HG03521 (cell line): ENCODE measurements around the gene FKBP1A.
"Not testable (repeated sequence)": the region's sequence is repeated elsewhere in the genome, so short reads cannot be mapped to it uniquely, and the experiment has no call there.

Experiments
- ATAC-seq: cut with Tn5 transposase; IDR thresholded peaks from one replicate; pipeline ENCODE4 v1.9.1; 2021; ENCODE audit warnings: mild to moderate bottlenecking, moderate library complexity; ENCODE audit not compliant: unreplicated experiment

Gene FKBP1A

DNA sequence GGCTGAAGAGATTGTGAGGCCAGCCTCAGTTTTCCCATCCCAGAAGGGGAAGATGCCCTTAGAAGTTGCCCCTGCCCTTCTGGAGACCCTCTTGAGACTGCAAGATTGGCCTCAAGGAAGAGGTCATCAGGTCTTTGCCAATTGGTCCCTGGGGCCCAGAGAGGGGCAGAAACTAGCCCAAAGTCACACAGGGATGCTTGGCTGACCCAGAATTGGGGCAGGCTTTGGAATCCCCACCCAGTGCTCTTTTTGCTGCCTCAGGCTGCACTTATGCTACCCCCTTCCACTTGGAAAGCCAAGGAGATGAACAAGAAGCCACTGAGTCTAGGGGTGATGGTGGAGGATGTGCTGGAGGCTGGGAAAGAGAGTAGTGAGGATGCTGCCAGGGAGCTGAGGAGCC, 24.9 kb upstream of the FKBP1A start:
- ATAC-seq, result no peak

DNA sequence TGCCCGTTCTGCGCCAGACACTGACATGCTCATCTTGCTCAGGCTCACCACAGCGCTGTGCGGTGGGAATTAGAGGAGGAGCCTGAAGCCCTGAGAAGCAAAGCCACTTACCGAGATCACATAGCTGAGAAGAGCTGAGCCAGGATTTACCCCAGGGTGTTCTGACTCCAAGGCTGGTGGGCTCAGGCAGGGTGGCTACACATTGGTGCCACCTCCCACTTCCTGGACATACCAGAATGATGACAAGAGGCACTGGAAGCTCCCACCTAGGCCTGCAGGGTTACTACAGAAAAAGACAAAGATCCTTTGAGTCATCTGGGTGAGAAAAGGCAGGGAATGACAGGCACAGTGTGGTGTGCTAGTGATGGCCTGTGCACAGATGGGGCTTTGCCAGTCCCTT, 24.4 kb upstream of the FKBP1A start:
- ATAC-seq, result no peak

DNA sequence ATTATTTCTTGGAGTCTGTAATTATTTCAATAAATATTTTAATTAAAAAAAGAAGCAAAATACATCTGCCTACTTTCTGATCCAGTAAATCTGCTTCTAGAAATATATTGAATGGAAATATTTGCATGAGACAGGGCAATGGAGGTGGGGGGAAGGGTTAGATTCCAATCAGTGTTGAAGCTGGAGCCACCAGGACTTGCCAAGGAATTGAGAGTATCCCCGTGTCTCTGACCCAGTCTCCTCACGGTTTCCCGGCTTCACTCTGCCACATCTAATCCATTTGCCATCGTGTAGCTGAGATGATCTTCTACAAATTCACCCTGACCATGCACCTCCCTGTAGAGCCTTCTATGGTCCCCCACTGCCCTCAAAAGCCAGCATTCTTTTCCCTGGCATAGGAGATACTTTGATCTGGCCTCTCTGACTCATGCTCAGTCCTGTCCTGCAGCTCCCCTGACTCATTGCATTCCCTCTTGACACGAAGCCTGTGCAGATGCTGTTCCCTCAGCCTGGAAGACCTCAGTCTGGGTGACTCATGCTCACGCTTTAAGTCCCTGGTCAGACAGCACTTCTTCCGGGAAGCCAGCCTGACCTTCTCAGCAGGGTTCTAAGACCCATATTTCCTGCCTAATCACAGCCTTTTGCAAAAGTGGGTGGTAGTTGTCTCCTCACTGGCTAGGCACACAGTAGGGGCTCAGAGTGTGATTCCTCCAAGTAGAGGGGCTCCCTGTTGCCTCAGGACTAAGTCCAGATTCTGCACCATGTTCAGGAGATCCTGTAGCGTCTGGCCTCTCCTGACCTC, 23.0 kb upstream of the FKBP1A start:
- ATAC-seq, result no peak

DNA sequence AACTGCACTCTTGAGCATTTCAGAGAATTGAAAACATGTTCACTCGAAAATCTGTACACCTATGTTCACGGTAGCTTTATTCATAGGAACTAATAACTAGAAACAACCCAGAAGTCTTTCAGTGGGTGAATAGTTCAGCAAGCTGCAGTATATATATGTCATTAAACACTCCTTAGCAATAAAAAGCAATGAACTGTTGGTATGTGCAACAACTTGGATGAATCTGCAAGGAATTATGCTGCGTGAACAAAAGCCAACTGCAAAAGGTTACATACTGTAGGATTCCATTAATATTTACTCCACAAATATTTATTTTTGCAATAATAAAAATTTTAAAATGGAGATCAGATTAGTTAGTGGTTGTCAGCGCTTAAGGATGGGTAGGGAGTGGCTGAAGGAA, 22.1 kb upstream of the FKBP1A start:
- no peak for ATAC-seq

DNA sequence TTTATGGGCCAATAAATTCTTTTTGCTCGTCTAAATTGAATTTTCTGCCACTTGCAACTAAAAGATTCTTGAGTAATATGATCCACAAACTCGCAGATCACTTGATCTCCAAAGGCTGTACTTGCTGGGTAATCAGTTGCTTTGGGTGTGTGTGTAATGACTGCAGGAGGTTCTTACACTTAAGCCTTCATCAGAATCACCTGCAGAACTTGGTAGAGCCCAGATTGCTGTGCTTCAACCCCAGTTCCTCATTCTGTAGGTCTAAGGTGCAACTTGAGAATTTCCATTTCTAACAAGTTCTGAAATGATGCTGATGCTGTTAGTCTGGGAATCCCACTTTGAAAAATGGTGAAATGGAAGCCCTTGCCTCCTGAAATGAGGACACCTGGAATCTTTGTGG, 12.9 kb upstream of the FKBP1A start:
- ATAC-seq, result no peak

DNA sequence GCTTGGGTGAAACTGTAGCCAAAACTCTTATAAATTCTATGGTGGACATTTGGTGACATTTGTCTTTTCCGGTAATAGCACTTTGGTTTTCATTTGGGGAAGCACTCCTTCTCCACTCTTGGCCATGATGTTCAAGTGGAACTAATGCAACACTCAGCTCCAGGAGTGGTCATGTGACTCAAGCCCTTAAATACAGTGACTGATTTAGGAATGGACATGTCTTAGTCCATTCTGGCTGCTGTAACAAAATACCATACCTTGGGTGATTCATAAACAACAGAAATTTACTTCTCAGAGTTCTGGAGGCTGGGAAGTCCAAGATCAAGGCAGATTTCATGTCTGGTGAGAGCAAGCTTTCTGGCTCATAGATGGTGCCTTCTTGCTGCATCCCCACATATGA, 10.8 kb upstream of the FKBP1A start:
- no peak for ATAC-seq

DNA sequence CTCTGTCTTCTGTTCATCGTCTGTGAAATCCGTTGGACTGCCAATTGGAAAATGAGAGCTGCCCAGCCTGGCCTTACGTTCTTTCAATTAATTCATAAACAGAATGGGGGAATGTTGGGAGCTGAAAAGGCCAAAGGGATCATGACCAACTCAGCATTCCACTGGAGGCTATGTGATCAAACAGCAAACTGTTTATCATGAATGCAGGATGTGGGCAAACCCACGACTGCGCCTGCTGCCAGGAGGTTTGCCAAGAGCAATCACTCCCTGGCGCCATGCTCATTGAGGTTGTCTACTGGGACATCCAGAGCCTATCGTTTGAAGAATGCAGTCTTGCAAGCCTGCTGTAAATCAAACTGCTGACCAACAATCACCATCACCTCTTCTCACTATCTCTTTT, 9.3 kb upstream of the FKBP1A start:
- ATAC-seq, result no peak

DNA sequence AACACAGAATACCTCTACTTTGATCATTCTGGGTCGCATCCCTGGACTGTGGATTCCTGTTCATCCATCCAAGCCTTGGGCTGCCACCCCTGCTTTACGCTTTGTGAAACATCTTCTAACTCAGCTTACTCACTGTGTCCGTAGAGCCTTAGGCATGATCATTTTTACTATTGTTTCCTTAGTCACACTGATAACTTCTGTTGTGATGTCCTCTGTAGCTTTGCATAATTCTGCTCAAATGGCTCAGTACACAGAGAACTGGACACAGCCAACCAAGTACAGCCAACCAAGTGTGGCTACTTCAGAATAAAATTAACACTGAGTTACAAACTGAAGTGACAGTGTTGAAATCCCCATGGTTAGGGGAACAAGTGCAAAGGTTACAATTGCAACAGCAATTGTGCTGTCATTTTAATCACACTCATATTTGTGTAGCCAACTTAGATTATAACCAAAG, 8.6 kb upstream of the FKBP1A start:
- ATAC-seq, result no peak

DNA sequence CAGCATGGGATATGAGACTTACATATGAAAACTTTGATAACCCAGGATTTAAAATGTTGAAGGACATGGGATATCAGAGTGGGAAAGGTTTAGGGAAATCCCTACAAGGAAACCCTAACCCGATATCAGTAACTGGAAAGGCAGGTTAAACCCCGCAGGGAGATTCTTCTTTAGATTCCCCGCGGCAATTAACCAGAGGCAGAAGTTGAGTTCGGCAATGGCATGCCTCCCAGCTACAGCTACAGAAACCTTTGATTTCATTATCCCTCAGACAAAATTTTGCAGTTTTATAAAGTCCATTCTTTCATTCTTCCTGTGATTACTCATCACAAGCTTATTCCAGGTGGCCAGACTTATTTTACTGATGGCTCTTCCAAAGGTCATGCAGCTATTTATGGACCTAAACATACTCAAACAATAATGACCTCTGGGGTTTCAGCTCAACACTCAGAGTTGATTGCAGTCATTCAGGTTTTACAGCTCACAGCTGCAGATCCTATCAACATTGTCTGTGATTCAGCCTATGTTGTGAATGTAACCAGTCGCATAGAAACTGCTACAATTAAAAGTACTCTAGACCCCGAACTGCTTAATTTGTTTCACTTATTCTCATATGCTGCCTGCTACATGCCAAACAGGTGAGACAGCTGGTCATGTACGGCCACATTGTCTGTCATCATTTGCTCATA, 7.0 kb upstream of the FKBP1A start:
- not testable (repeated sequence) for ATAC-seq

DNA sequence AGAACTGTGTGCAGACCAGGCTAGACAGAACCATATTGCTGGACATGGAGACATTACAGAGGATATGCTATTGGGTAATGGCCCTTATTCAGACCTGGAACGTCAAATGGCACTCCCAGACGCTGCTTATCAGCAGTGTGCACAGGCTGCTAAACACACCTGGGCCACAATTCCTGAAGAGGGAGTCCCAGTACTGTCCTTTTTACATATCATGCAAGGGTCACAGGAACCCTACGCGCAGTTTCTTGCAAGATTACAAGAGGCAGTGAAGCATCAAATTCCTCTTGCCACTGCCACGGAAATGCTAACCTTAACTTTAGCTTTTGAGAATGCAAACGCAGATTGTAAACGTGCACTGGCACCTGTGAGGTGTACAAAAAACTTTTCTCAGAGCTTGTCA, 5.3 kb upstream of the FKBP1A start:
- ATAC-seq, result not testable (repeated sequence)

DNA sequence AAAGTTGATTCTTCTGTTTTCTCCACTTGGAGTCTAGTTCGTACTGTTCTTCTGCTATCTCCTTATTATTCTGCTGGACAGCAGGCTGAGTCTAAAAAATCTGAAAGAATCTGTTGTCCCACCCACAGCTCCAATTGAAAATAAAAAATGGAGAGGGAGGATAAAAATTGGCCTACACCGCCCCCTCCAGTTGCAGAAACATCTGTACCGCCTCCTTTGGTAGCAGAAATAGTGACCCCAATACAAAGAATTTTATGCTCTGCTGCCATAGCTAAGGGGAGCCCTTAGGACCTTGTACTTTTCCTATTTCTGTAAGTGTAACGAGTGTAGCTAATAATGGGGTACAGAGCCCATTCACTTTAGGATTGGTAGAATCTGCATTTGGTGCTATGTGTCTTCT, 4.9 kb upstream of the FKBP1A start:
- no peak for ATAC-seq

DNA sequence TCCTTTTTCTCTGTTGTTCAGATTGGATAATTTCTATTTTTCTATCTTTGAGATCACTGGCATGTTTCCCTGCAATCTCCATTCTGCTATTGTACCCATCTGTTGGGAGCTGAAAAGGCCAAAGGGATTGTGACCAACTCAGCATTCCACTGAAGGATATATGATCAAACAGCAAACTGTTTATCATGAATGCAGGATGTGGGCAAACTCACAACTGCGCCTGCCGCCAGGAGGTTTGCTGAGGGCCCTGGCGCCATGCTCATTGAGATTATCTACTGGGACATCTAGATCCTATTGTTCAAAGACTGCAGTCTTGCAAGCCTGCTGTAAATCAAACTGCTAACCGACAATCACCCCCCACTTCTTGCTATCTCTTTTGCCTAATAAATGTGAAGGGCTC, 3.8 kb upstream of the FKBP1A start:
- ATAC-seq, result no peak

DNA sequence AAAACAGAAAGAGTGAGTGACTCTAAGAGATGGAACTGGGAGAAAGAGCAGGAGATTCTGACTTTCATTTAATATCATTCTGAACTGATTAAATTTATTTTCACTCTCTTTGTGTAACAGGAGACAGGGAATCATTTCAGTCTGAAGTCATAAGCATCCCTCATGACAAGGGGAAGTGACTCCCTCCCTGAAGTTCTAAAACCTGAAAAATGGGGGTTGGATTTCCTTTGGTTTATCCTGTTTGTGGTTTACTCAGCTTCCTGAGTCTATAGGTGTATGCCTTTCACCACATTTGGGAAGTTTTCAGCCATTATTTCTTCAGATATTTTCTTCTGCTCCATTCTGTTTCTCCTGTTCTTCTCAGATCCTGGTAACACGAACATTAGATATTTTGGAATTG, 3.4 kb upstream of the FKBP1A start:
- ATAC-seq, result no peak

DNA sequence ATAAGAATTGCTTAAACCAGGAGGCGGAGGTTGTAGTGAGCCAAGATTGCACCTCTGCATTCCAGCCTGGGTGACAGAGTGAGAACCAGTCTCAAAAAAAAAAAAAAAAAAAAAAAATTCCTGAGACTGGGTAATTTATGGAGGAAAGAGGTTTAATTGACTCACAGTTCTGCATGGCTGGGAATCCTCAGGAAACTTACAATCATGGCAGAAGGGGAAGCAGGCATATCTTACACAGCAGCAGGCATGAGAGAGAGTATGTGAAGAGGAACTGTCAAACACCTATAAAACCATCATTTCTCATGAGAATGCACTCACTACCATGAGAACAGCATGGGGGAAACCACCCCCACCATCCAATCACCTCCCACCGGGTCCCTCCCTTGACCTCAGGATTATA, 1.8 kb upstream of the FKBP1A start:
- no peak for ATAC-seq

DNA sequence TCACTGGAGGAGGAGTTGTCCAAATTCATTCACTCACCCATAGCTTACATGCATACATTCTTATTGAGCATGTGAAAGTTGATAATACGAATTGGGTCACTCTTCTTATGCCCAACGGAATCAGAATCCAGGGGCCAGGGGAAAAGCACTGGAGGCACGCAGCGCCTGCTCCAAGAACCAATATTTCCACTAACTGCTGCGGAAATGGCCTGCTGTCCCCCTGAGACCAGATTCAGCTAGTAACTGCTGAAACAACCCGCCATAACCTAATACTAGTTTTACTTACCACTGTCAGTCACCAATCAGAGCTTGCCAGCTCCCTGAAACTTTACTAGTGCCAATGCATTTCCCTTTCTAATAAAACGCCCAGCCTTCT, 641 bp upstream of the FKBP1A start:
- no peak for ATAC-seq

DNA sequence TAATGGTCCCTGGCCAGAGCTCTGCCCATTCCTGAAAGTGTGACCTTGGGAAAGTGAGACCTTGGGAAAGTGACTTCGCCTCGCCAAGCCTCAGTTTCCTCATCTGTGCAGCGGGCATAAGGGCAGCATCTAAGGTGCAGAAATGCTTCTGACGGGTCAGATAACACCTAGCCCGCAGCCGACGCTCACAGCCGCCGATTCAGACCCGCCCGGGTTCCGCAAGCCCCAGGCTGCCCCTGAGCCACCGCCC, 486 bp downstream of the FKBP1A start:
- peak; percentile 14 for ATAC-seq

DNA sequence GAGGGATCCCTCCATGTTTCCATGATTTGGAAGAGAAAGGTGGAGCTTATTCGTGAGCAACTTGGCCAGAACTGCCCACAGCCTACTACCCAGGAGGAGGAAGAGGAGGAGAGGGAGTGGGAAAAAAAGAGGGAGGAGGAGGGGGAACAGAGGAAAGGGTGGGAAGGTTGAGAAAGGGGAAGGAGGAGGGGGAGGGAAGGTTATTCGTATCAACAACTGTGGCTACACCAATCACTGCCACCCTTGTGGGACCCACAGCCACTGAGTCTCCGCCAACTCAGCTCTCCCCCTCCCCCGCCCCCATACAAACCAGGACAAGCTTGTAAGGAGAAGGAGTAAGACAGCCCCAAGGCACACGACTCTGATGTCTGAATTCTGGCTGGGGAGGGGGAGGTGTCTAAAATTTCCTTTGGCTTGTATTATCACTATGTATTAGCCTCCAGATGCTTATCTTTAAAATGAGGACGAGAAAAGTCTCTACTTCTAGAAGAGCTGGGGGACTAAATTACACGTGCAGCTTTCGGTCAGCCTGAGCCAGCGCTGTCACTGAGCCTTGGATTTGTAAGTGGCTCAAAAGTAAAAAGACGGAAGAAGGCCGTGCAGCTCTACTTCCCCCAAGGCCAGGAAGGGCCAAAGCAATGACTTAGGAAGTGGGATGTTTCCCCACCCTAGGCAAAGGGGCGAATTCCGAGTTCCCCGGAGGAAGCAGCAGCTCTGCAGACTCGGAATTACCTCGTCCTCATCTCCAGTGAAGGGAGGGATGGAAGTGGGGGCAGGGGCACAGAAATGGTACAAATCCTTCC, 1.0 kb downstream of the FKBP1A start:
- ATAC-seq, result no peak

DNA sequence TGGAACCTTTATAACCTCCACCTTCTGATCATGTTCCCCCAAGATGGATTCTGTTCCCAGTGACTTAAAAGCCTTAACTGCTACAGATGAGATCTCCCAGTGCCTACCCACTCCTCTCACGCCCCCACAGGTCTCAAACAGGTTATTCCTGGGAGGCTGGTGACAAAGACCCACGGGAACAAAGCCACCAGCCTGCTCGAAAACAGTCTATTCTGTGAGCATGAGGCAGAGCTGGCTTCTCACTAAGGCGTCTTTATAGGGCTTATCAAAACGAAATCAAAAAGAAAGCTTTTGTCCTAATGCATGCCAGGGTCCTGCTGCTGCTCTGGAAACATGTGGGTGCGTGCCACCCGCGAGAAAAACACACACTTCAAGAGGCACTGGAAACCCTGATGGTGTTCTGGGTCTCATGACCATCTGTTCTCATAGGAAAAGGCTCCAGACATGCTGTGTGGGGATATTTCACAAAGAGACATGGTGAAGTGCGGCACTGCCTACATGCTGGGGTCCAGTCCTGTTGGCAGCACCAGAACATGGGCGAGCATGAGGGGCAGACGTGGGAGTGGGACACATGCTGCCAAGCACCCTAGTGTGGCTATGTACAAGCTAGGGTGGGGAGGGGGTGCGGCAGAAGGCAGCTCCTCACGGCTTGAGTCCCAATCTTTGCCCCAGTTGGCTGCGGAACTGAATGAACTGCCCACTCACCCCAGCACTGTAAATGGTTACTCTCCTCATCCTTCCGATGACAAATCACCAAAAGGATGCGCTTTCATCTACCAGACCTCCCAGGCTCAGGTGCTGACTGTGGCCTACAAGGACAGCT, 2.1 kb downstream of the FKBP1A start:
- ATAC-seq, result no peak

DNA sequence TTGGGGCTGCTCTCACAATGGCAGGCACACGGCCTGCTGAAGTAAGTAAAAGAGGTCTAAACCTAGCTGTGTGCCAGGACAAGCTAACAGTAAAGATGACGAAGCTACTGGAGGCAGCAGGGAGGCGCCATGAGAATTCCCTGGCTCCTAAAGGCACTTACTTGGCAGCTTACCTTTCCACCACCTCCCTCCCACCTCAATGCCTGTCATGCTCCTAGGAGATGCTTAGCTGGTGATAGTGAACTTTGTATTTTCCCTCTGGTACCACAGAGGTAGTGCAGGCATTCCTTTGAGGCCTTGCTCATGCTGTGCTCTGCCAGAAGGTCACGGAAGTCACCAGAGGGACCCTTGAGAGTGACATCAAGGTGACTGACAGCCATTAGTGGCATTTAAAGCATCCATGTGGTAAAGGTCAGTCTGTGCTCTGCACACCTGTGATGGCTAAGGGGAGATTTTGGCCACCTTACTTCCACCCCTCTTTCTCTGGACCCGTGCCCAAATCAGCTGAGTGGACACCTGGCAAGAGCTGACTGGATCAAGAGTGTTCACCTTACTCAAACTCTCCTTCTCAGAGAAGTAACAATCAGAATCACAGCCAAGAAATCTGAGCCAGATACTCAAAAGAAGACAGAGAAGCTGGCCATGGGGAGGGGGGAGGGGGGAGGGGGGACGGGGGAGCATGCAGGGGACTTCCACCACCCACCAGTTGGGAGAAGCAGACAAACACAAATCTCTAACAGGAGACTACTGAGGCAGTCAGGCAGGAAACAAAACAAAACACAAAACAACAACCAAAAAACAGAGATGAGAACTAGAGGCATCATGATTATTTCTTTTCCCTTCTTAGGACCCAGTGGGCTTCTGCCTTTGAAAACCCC, 2.9 kb downstream of the FKBP1A start:
- ATAC-seq, result no peak

DNA sequence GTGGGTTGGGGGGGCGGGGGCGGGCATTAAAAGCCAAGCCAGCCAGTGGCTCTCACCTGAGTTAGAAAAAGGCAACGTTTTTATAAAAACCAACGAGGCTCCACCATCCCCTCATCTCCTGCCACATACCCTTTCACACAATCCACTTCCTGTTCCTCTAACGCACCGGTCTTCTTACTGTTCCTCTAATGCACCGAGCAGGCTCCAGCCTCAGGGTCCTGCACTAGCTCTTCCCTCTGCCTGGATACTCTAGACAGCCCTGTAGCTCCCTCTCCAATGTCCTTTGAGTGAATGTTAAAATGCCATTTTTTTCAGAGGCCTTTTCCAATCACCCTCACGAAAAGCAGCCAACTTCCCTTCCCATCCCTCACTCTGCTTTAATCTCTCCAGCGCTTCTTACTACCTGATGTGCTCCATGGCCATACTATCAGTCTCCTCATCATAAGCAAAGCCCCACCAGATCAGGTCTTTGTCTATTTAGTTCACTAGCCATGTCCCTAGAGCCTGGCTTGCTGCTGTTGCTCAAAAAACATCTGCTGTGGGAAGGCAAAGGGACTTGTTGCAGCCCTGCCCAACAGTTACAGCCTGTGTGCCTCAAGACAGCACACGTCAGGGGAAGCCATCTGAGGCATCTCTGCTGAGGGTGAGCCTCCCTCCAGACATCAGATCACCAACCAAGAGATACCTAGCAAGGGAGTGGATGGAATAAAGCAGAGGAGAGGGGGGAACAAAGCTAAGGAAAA, 3.9 kb downstream of the FKBP1A start:
- no peak for ATAC-seq
